Activated T-cell treated with anti-CD3 and anti-CD28 coated beads, Interleukin-2, amount 50 U/mL, for 4 hours (primary cell): ENCODE measurements around the gene ZNF746. TPM values are rescaled to one million over a fixed set of nuclear protein-coding genes. Genes with fewer than 3 reads are reported as not detected.
"Not testable (repeated sequence)": the region's sequence is repeated elsewhere in the genome, so short reads cannot be mapped to it uniquely, and the experiment has no call there.

ENCODE experiments used
- ATAC-seq, 2 donors: fragments of 200-7000 bp; cut with Tn5 transposase; one replicate each; pipeline ENCODE4 v1.10.0; 2021
- DNase-seq: peaks from one replicate; pipeline ENCODE4 v3.0.0-alpha.2; 2020
- H3K27me3 Mint-ChIP-seq: one replicate; pipeline ENCODE4 v1.8.0; 2021; ENCODE audit warnings: low read depth, mixed read lengths
- H3K36me3 Mint-ChIP-seq: one replicate; pipeline ENCODE4 v1.8.0; 2022; ENCODE audit warnings: mixed read lengths; ENCODE audit not compliant: insufficient read depth
- H3K4me1 Mint-ChIP-seq: one replicate; pipeline ENCODE4 v1.8.0; 2021; ENCODE audit warnings: low read depth, mixed read lengths
- H3K4me3 Mint-ChIP-seq: one replicate; pipeline ENCODE4 v1.8.0; 2021; ENCODE audit warnings: mild to moderate bottlenecking, moderate library complexity, mixed read lengths
- H3K9me3 Mint-ChIP-seq: one replicate; pipeline ENCODE4 v1.8.0; 2021; ENCODE audit warnings: mixed read lengths
- total RNA-seq, 3 donors: library from RNA; stranded (reverse); gene quantifications; one replicate each; pipeline ENCODE4 v1.2.1, GENCODE V29; 2021

Gene ZNF746
- total RNA-seq, 3 donors from 2014 or later: 24.6 to 25.6 (median 25.1) TPM

DNA sequence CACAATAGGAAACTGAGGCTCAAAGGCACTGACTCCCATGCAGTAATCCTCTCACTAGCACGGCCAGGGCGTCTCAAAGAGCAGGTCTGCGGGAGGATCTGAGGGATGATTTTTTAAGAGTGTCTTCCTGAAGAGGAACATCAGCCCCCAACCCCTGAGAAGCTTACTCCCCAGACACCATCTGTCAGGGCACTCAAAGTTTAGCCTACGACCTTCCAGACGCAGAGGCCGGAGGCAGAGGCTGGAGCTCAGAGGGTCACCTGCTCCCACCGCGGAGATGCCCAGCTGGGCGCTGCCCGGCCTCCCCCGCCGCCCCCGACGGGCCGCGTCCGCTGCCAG, 38.4 kb downstream of the ZNF746 start:
- Mint-ChIP-seq H3K27me3 (peaks cover 6% of the 10 kb centered on the region), H3K9me3 (no peaks in the 10 kb centered on the region), H3K4me1 (peaks cover 25% of the 10 kb centered on the region), H3K4me3 (peak overlapping the region; percentile 83), H3K36me3 (peaks cover 15% of the 10 kb centered on the region)
- no peak for DNase-seq
- no peak for ATAC-seq

GRCh38 chr7:149458235-149458634, 39.4 kb downstream of the ZNF746 start:
- Mint-ChIP-seq H3K4me3 (peak overlapping the region; percentile 83), H3K36me3 (peaks cover 17% of the 10 kb centered on the region), H3K27me3 (peaks cover 4% of the 10 kb centered on the region), H3K4me1 (peaks cover 25% of the 10 kb centered on the region), H3K9me3 (no peaks in the 10 kb centered on the region)
- DNase-seq (no peak), ATAC-seq (no peak)

DNA sequence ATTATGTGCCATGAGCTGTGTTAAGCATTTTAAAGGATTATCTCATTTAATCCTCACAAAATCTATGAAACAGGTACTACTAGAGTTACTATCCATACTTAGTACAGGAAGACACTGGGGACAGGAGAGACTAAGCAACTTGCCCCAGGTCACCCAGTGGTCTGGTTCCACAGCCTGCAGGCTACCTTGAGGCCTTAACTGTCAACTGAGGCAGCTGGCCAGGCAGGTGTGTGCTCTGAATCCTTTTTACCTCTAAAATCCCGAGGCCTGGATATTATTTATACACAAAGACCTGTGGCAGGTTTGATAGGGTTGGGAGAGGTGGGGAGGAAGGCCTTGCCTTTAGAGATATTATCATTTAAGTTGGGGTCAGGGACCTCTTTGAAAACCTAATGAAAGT, 39.8 kb downstream of the ZNF746 start:
- Mint-ChIP-seq H3K36me3 (peaks cover 20% of the 10 kb centered on the region), H3K27me3 (peaks cover 4% of the 10 kb centered on the region), H3K4me1 (peaks cover 27% of the 10 kb centered on the region), H3K4me3 (peak overlapping the region; percentile 83), H3K9me3 (no peaks in the 10 kb centered on the region)
- ATAC-seq (no peak), DNase-seq (no peak)

GRCh38 chr7:149456506-149457421, 40.8 kb downstream of the ZNF746 start:
- Mint-ChIP-seq H3K4me3 (peak overlapping the region; percentile 11), H3K27me3 (no peaks in the 10 kb centered on the region)

DNA sequence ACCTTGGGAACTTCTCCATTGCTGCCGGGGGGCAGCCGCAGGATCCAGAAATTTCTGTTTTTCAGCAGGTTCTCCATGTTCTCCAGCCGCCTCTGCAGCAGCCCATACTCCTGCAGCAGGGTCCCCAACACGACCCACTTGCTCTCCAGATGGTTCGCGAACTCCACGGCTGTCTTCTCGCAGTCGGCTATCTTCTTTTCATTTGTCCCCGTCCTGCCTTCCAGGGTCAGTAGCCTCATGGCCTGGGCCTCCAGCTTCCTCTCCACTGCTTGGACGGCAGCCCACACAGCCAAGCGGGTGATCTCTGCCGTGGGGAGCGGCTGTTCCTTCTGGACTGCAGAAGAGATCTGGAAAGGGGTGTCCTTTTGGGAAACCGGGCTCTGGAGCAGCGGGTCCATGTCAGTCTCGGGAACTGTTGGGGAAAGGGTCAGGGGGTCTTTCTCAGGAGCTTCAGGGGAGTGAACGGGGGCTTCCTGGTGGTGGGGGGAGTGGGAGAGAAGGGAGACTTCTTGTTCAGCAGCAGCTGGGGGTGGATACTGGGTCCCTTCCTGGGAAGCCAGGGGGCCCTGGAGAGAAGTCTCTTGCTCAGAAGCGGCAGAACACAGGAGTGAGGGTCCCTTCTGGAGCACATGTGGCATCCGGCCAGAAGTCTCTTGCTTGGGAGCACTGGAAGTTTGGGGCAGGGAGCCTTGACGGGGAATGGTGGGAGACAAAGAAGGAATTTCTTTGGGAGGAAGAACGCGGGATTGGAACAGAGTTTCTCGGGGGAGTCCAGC, 42.2 kb downstream of the ZNF746 start:
- Mint-ChIP-seq H3K4me3 (no peak overlapping the region), H3K9me3 (no peaks in the 10 kb centered on the region), H3K36me3 (peaks cover 29% of the 10 kb centered on the region), H3K27me3 (no peaks in the 10 kb centered on the region), H3K4me1 (peaks cover 21% of the 10 kb centered on the region)
- ATAC-seq: no peak
- no peak for DNase-seq

More at GRCh38 chr7:149456506-149457421, 40.8 kb downstream of the ZNF746 start:
- ATAC-seq (no peak), DNase-seq (no peak)
- no peaks in the 10 kb centered on the region for H3K9me3 Mint-ChIP-seq
- H3K36me3 Mint-ChIP-seq: peaks cover 21% of the 10 kb centered on the region
- peaks cover 27% of the 10 kb centered on the region for H3K4me1 Mint-ChIP-seq

DNA sequence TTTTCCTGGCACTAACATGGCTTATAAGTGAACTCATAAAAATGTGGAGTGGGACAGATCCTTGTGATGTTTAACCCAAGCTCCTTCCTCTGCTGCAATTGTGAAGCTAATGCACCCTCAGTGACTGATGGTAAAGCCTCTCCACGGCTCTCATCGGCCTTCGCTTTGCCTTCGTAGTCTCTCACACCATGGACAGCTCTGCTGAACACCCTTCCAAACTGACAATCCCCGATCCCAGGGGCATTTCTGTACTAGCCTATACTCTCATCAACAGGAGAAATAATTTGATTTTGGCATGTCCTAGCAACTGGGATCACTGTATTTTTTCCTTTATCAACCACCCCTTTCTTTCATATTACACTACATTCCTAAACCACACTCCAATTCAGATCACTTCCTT, 42.9 kb downstream of the ZNF746 start:
- DNase-seq: no peak
- Mint-ChIP-seq H3K4me3 (no peak overlapping the region), H3K27me3 (no peaks in the 10 kb centered on the region), H3K9me3 (no peaks in the 10 kb centered on the region), H3K36me3 (peaks cover 31% of the 10 kb centered on the region), H3K4me1 (peaks cover 21% of the 10 kb centered on the region)
- no peak for ATAC-seq

DNA sequence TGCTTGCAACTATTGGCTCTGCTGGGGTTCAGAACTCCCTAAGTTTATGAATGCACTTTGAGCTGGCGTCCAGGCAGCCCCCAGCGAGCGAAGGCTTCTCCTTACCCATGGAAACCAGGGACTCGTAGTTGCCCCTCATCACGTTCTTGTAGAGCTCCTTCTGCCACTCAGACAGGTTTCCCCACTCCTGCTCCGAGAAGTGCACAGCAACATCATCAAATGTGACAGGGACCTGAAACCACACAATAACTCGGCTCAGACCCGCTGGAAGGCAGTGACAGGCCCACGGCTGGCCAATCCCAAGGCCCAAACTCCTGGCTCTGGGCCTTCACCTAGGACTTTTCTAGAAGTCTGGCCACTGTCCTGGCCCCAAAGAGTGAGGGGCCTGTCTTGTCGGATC, 43.6 kb downstream of the ZNF746 start:
- H3K4me3 Mint-ChIP-seq: no peak overlapping the region
- peaks cover 35% of the 10 kb centered on the region for H3K36me3 Mint-ChIP-seq
- ATAC-seq: no peak
- DNase-seq: no peak
- peaks cover 19% of the 10 kb centered on the region for H3K4me1 Mint-ChIP-seq
- no peaks in the 10 kb centered on the region for H3K9me3 Mint-ChIP-seq
- no peaks in the 10 kb centered on the region for H3K27me3 Mint-ChIP-seq

- Mint-ChIP-seq H3K36me3 (peaks cover 53% of the 10 kb centered on the region), H3K4me1 (peaks cover 2% of the 10 kb centered on the region)
- no peak for ATAC-seq
Observed at GRCh38 chr7:149450821-149451220, 46.8 kb downstream of the ZNF746 start.

GRCh38 chr7:149449897-149450296, 47.7 kb downstream of the ZNF746 start:
- no peak for DNase-seq
- Mint-ChIP-seq H3K9me3 (no peaks in the 10 kb centered on the region), H3K36me3 (peaks cover 51% of the 10 kb centered on the region), H3K27me3 (no peaks in the 10 kb centered on the region), H3K4me3 (no peak overlapping the region), H3K4me1 (peaks cover 2% of the 10 kb centered on the region)
- ATAC-seq: no peak

More at GRCh38 chr7:149450821-149451220, 46.8 kb downstream of the ZNF746 start:
- Mint-ChIP-seq H3K27me3 (no peaks in the 10 kb centered on the region), H3K4me3 (no peak overlapping the region), H3K9me3 (no peaks in the 10 kb centered on the region)
- no peak for DNase-seq

GRCh38 chr7:149448961-149449360, 48.6 kb downstream of the ZNF746 start:
- Mint-ChIP-seq H3K36me3 (peaks cover 51% of the 10 kb centered on the region), H3K4me1 (peaks cover 2% of the 10 kb centered on the region)

GRCh38 chr7:149446026-149446425, 51.6 kb downstream of the ZNF746 start:
- ATAC-seq, H3K27me3 Mint-ChIP-seq, H3K4me1 Mint-ChIP-seq, H3K9me3 Mint-ChIP-seq, H3K4me3 Mint-ChIP-seq, DNase-seq: not testable (repeated sequence)
- H3K36me3 Mint-ChIP-seq: peaks cover 48% of the 10 kb centered on the region

More at GRCh38 chr7:149448961-149449360, 48.6 kb downstream of the ZNF746 start:
- DNase-seq (no peak), ATAC-seq (no peak)
- Mint-ChIP-seq H3K9me3 (no peaks in the 10 kb centered on the region), H3K4me3 (no peak overlapping the region), H3K27me3 (no peaks in the 10 kb centered on the region)

- no peaks in the 10 kb centered on the region for H3K27me3 Mint-ChIP-seq
- peaks cover 37% of the 10 kb centered on the region for H3K36me3 Mint-ChIP-seq
- DNase-seq (no peak), ATAC-seq (no peak)
- peaks cover 14% of the 10 kb centered on the region for H3K4me1 Mint-ChIP-seq
- no peak overlapping the region for H3K4me3 Mint-ChIP-seq
- no peaks in the 10 kb centered on the region for H3K9me3 Mint-ChIP-seq
Observed at GRCh38 chr7:149444287-149444686, 53.3 kb downstream of the ZNF746 start.

GRCh38 chr7:149443523-149443922, 54.1 kb downstream of the ZNF746 start:
- DNase-seq (no peak), ATAC-seq (no peak)
- H3K4me1 Mint-ChIP-seq: peaks cover 14% of the 10 kb centered on the region
- H3K27me3 Mint-ChIP-seq: no peaks in the 10 kb centered on the region
- peaks cover 40% of the 10 kb centered on the region for H3K36me3 Mint-ChIP-seq
- H3K4me3 Mint-ChIP-seq: no peak overlapping the region
- H3K9me3 Mint-ChIP-seq: no peaks in the 10 kb centered on the region

GRCh38 chr7:149442924-149443323, 54.7 kb downstream of the ZNF746 start:
- H3K9me3 Mint-ChIP-seq: no peaks in the 10 kb centered on the region
- H3K4me1 Mint-ChIP-seq: peaks cover 14% of the 10 kb centered on the region
- no peaks in the 10 kb centered on the region for H3K27me3 Mint-ChIP-seq
- H3K4me3 Mint-ChIP-seq: no peak overlapping the region
- H3K36me3 Mint-ChIP-seq: peaks cover 40% of the 10 kb centered on the region
- DNase-seq: no peak
- no peak for ATAC-seq
